Activated gamma-delta T cell (primary cell): ENCODE measurements around the gene ARHGAP33.
"Not testable (repeated sequence)": the region's sequence is repeated elsewhere in the genome, so short reads cannot be mapped to it uniquely, and the experiment has no call there.

Source experiments
- DNase-seq: peaks from one replicate; lab custom pipeline; 2025; lab: John Stamatoyannopoulos, UW

Gene ARHGAP33

GRCh38 chr19:35755131-35755549 lies 20.2 kb upstream of the ARHGAP33 start:
- no peak for DNase-seq

GRCh38 chr19:35755550-35756376 lies 19.6 kb upstream of the ARHGAP33 start:
- no peak for DNase-seq

GRCh38 chr19:35756377-35757230 lies 18.8 kb upstream of the ARHGAP33 start, which contains the start of gene HSPB6:
Gene HSPB6, minus strand, starts transcription at chr19:35757029. Its CDS starts 21 bp downstream, at chr19:35757008.
- DNase-seq = no peak

- DNase-seq = no peak
These were observed 18.1 kb upstream of the ARHGAP33 start for GRCh38 chr19:35757231-35757748.

GRCh38 chr19:35757749-35758608 lies 17.4 kb upstream of the ARHGAP33 start, which contains the start of gene PROSER3:
Gene PROSER3, plus strand, starts transcription at chr19:35758176. Its CDS starts 40 bp downstream, at chr19:35758216.
- peak; percentile 94 for DNase-seq

GRCh38 chr19:35759697-35760096 lies 15.7 kb upstream of the ARHGAP33 start:
- no peak for DNase-seq

- DNase-seq = no peak
These were observed 14.5 kb upstream of the ARHGAP33 start for GRCh38 chr19:35760711-35761349.

GRCh38 chr19:35764432-35765315 lies 10.7 kb upstream of the ARHGAP33 start:
- no peak for DNase-seq

GRCh38 chr19:35766571-35767104 lies 8.7 kb upstream of the ARHGAP33 start:
- no peak for DNase-seq

- DNase-seq = no peak
These were observed 7.9 kb upstream of the ARHGAP33 start for GRCh38 chr19:35767288-35768081.

GRCh38 chr19:35768082-35768421 lies 7.3 kb upstream of the ARHGAP33 start:
- no peak for DNase-seq

GRCh38 chr19:35772362-35772761 lies 3.0 kb upstream of the ARHGAP33 start:
- DNase-seq = not testable (repeated sequence)

GRCh38 chr19:35773020-35773806 lies 2.2 kb upstream of the ARHGAP33 start:
- DNase-seq = no peak

- no peak for DNase-seq
These were observed 904 bp upstream of the ARHGAP33 start for GRCh38 chr19:35774274-35775045.

GRCh38 chr19:35775046-35775297 lies 392 bp upstream of the ARHGAP33 start:
- no peak for DNase-seq

- no peak for DNase-seq
These were observed 881 bp downstream of the ARHGAP33 start for GRCh38 chr19:35776102-35776788.
